ENCODE results near the gene FAM3D. TPM values are rescaled to one million over a fixed set of nuclear protein-coding genes. Genes with fewer than 3 reads are reported as not detected.

Gene FAM3D
- total and polyA plus RNA-seq, 2 of the 8 experiments (the other 6 are each of a cell fraction or from before 2014, with no cell fraction given) = not detected

DNA sequence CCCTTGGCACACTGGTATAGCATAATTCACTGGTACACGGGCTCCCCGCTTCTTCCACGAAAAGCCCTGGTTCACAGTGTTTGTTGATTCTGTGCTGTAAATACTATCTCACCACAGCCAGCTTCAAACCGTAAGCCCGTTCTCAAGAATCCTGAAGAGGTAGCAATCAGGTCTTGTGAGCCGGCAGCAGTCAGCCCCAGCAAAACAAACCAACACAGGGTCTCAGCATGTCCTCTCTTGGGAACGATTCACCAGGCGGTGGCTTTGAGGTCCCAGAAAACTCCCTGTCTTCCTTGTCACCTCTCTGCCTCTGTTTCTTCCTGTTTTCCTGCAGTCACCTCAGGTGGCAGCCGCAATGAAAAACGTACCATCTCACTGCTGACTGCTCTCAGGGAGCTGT is 19.1 kb upstream of the FAM3D start (continued):
- TF ChIP-seq ATF2 (IDR thresholded peaks at IDR 0.05; ENCODE audit: low read length) (no peak), CHD2 (IDR thresholded peaks at IDR 0.05; ENCODE audit: low read length) (no peak), BRCA1 (IDR thresholded peaks at IDR 0.05; ENCODE audit: low read depth, low read length) (no peak), EGR1 (IDR thresholded peaks at IDR 0.05; ENCODE audit: borderline replicate concordance, low read depth, low read length) (no peak), TCF12 (IDR thresholded peaks at IDR 0.05; ENCODE audit: low read depth, low read length) (no peak)
